H9 (cell line): ENCODE data around the gene PTPRJ. TPM values are rescaled to one million over a fixed set of nuclear protein-coding genes. Genes with fewer than 3 reads are reported as not detected.

ENCODE experiments used
- DNase-seq: peaks from one replicate; pipeline ENCODE4 v3.0.0-alpha.2; 2017
- H2AFZ ChIP-seq: one replicate; pipeline ENCODE4 v1.6.1; 2013; ENCODE audit warnings: mild to moderate bottlenecking, low read length, control low read depth, moderate library complexity
- H2AK5ac ChIP-seq: 2 replicates; pipeline ENCODE4 v1.6.1; 2013; ENCODE audit warnings: low read length, control low read depth, mixed read lengths; ENCODE audit not compliant: insufficient read length
- H2BK120ac ChIP-seq: one replicate; pipeline ENCODE4 v1.6.1; 2013; ENCODE audit warnings: low read depth, mild to moderate bottlenecking, low read length, control low read depth, inconsistent platforms; ENCODE audit not compliant: poor library complexity, severe bottlenecking
- H2BK12ac ChIP-seq: 2 replicates; pipeline ENCODE4 v1.6.1; 2013; ENCODE audit warnings: low read length, control low read depth, mixed read lengths, low read depth; ENCODE audit not compliant: insufficient read length
- H2BK15ac ChIP-seq: 2 replicates; pipeline ENCODE4 v1.6.1; 2013; ENCODE audit warnings: low read depth, low read length, control low read depth
- H2BK20ac ChIP-seq: one replicate; pipeline ENCODE4 v1.6.1; 2013; ENCODE audit warnings: low read depth, mild to moderate bottlenecking, low read length, control low read depth, inconsistent platforms; ENCODE audit not compliant: poor library complexity, severe bottlenecking
- H2BK5ac ChIP-seq: 2 replicates; pipeline ENCODE4 v1.6.1; 2013; ENCODE audit warnings: low read length, control low read depth, mixed read lengths; ENCODE audit not compliant: insufficient read length
- H3K14ac ChIP-seq: 2 replicates; pipeline ENCODE4 v1.6.1; 2013; ENCODE audit warnings: low read length, control low read depth; ENCODE audit not compliant: insufficient read depth
- H3K18ac ChIP-seq: 2 replicates; pipeline ENCODE4 v1.6.1; 2013; ENCODE audit warnings: low read depth, mild to moderate bottlenecking, mixed read lengths, low read length, control low read depth; ENCODE audit not compliant: insufficient read length
- H3K23ac ChIP-seq: 2 replicates; pipeline ENCODE4 v1.6.1; 2013; ENCODE audit warnings: low read length, control low read depth, mixed read lengths, low read depth; ENCODE audit not compliant: insufficient read length
- H3K23me2 ChIP-seq: 2 replicates; pipeline ENCODE4 v1.6.1; 2013; ENCODE audit warnings: low read depth, mild to moderate bottlenecking, mixed read lengths, low read length, control low read depth; ENCODE audit not compliant: insufficient read length, poor library complexity, severe bottlenecking
- H3K27ac ChIP-seq: 2 replicates; pipeline ENCODE4 v1.5.1; 2013; ENCODE audit warnings: low read length, control low read depth, mixed read lengths, low read depth; ENCODE audit not compliant: insufficient read length
- H3K27me3 ChIP-seq: 2 replicates; pipeline ENCODE4 v1.6.1; 2013; ENCODE audit warnings: low read length, control low read depth, inconsistent platforms; ENCODE audit not compliant: insufficient read depth
- H3K4ac ChIP-seq: 2 replicates; pipeline ENCODE4 v1.6.1; 2013; ENCODE audit warnings: low read depth, mild to moderate bottlenecking, control low read depth, inconsistent platforms, low read length, moderate library complexity
- H3K4me1 ChIP-seq: 2 replicates; pipeline ENCODE4 v1.6.1; 2013; ENCODE audit warnings: low read length, control low read depth, inconsistent platforms; ENCODE audit not compliant: insufficient read depth
- H3K4me2 ChIP-seq: 2 replicates; pipeline ENCODE4 v1.6.1; 2013; ENCODE audit warnings: low read length, control low read depth, mixed read lengths; ENCODE audit not compliant: insufficient read length, insufficient read depth
- H3K56ac ChIP-seq: 2 replicates; pipeline ENCODE4 v1.6.1; 2013; ENCODE audit warnings: low read depth, mild to moderate bottlenecking, mixed read lengths, low read length, control low read depth; ENCODE audit not compliant: insufficient read length
- H3K79me1 ChIP-seq: 2 replicates; pipeline ENCODE4 v1.6.1; 2013; ENCODE audit warnings: low read depth, mild to moderate bottlenecking, moderate library complexity, low read length, control low read depth, inconsistent platforms; ENCODE audit not compliant: insufficient read depth, poor library complexity, severe bottlenecking
- H3K79me2 ChIP-seq: 2 replicates; pipeline ENCODE4 v1.6.1; 2013; ENCODE audit warnings: low read length, control low read depth, inconsistent platforms; ENCODE audit not compliant: insufficient read depth
- H3K9ac ChIP-seq: 2 replicates; pipeline ENCODE4 v1.6.1; 2013; ENCODE audit warnings: low read length, control low read depth, mixed read lengths; ENCODE audit not compliant: insufficient read length; ENCODE audit errors: extremely low read depth
- H3K9me3 ChIP-seq: one replicate; pipeline ENCODE4 v1.6.1; 2013; ENCODE audit warnings: low read depth, low read length, inconsistent platforms; ENCODE audit not compliant: control insufficient read depth
- H3T11ph ChIP-seq: one replicate; pipeline ENCODE4 v1.6.1; 2013; ENCODE audit warnings: mild to moderate bottlenecking, low read length, control low read depth, inconsistent platforms
- H4K20me1 ChIP-seq: one replicate; pipeline ENCODE4 v1.6.1; 2013; ENCODE audit not compliant: control insufficient read depth, insufficient read length, insufficient read depth
- H4K5ac ChIP-seq: 2 replicates; pipeline ENCODE4 v1.6.1; 2013; ENCODE audit warnings: low read depth, mild to moderate bottlenecking, mixed read lengths, low read length, control low read depth; ENCODE audit not compliant: insufficient read length
- H4K8ac ChIP-seq: replicated peaks from 2 replicates; pipeline ENCODE4 v1.6.1; 2013; ENCODE audit warnings: low read length, control low read depth, mixed read lengths, low read depth; ENCODE audit not compliant: insufficient read length
- H4K91ac ChIP-seq: 2 replicates; pipeline ENCODE4 v1.6.1; 2013; ENCODE audit warnings: low read depth, mild to moderate bottlenecking, moderate library complexity, mixed read lengths, low read length, control low read depth; ENCODE audit not compliant: insufficient read length
- H3K27ac Mint-ChIP-seq, 3 experiments: 2 replicates in 2 of 3; 3 replicates in 1 of 3; pipeline ENCODE4 v1.8.0; 2020 to 2021; ENCODE audit warnings: mixed read lengths in 3 of 3, mild to moderate bottlenecking in 1 of 3, moderate library complexity in 1 of 3
- H3K27me3 Mint-ChIP-seq: 2 replicates; pipeline ENCODE4 v1.8.0; 2021; ENCODE audit warnings: low read depth, mild to moderate bottlenecking, moderate library complexity, mixed read lengths
- H3K36me3 Mint-ChIP-seq, 3 experiments: 2 replicates in 2 of 3; 3 replicates in 1 of 3; pipeline ENCODE4 v1.8.0; 2020 to 2021; ENCODE audit warnings: low read depth in 3 of 3, mixed read lengths in 3 of 3; ENCODE audit not compliant: insufficient read depth in 1 of 3
- H3K4me1 Mint-ChIP-seq, 2 experiments: 2 replicates each; pipeline ENCODE4 v1.8.0; 2020; ENCODE audit warnings: mixed read lengths in 2 of 2
- H3K4me3 Mint-ChIP-seq, 2 experiments: 2 replicates in 1 of 2; 3 replicates in 1 of 2; pipeline ENCODE4 v1.8.0; 2020 to 2021; ENCODE audit warnings: mild to moderate bottlenecking in 2 of 2, mixed read lengths in 2 of 2, moderate library complexity in 1 of 2
- H3K9me3 Mint-ChIP-seq, 2 experiments: 2 replicates in 1 of 2; 3 replicates in 1 of 2; pipeline ENCODE4 v1.8.0; 2020; ENCODE audit warnings: mild to moderate bottlenecking in 2 of 2, mixed read lengths in 2 of 2, moderate library complexity in 1 of 2
- CTCF ChIP-seq: fragments of 200-600 bp; sonication (generic); conservative IDR thresholded peaks from 3 replicates; pipeline ENCODE4 v1.8.0; 2021; ENCODE audit warnings: antibody characterized with exemption, mild to moderate bottlenecking
- WGBS: extraction: QIAGEN DNeasy Blood & Tissue Kit; methylation state at CpG from one replicate; pipeline ENCODE4 v1.1.7; 2013; ENCODE audit warnings: missing lambda C conversion rate, low lambda C conversion rate, mixed read lengths; ENCODE audit not compliant: insufficient read length; ENCODE audit errors: extremely low coverage; 5-methylcytosine and 5-hydroxymethylcytosine counted together
- total RNA-seq: library from RNA; stranded (reverse); gene quantifications from 2 replicates; pipeline ENCODE4 v1.2.1, GENCODE V29; 2021

The PTPRJ gene
- total RNA-seq, 1 experiment from 2014 or later: 10.6 TPM

- Histone ChIP-seq H2AK5ac (no peak overlapping the region), H3T11ph (no peak overlapping the region), H3K27ac (no peak overlapping the region), H2BK120ac (no peak overlapping the region), H2BK12ac (no peak overlapping the region), H3K23me2 (no peaks in the 10 kb centered on the region), H4K8ac (no peak overlapping the region), H3K79me2 (0 out of 2 replicates have a peak, but pooled peaks cover 2% of the 10 kb centered on the region), H2BK5ac (no peak overlapping the region), H4K5ac (no peak overlapping the region), H3K4me1 (no peaks in the 10 kb centered on the region), H3K9ac (no peak overlapping the region), H3K4me2 (no peak overlapping the region), H3K27me3 (no peaks in the 10 kb centered on the region), H2BK20ac (no peak overlapping the region), H3K79me1 (no peaks in the 10 kb centered on the region), H3K23ac (no peak overlapping the region), H3K14ac (no peak overlapping the region), H2AFZ (no peak overlapping the region), H3K9me3 (no peaks in the 10 kb centered on the region), H3K18ac (no peak overlapping the region), H4K91ac (no peak overlapping the region), H2BK15ac (no peak overlapping the region), H3K4ac (no peak overlapping the region), H3K56ac (no peak overlapping the region), H4K20me1 (no peaks in the 10 kb centered on the region)
- DNase-seq: no peak
- Mint-ChIP-seq H3K27me3 (peaks cover 3% of the 10 kb centered on the region; the same call in 1 of the 2 replicates), H3K4me3 (no peak overlapping the region), H3K36me3 (no peaks in the 10 kb centered on the region), H3K9me3 (no peaks in the 10 kb centered on the region), H3K4me1 (no peaks in the 10 kb centered on the region), H3K27ac (no peak overlapping the region)
- WGBS: no CpG with 5 or more reads among the region's 9 CpGs
- no peak for TF ChIP-seq CTCF
These were observed 12.5 kb upstream of the PTPRJ start for GRCh38 chr11:47967577-47968525.
